C4-2B (cell line): ENCODE measurements around the gene STAB2.

Experiments
- H3K27ac ChIP-seq: fragments of 450-650 bp; 2 replicates; pipeline ENCODE4 v1.5.1; 2017
- CTCF ChIP-seq: fragments of 450-650 bp; conservative IDR thresholded peaks from 2 replicates; pipeline ENCODE4 v1.5.1; 2017; ENCODE audit warnings: mild to moderate bottlenecking
- ZFX ChIP-seq: fragments of 450-650 bp; IDR thresholded peaks from 2 replicates; pipeline ENCODE4 v1.6.1; 2017

The STAB2 gene

GRCh38 chr12:103813949-103814348 is 226.9 kb downstream of the STAB2 start:
- TF ChIP-seq CTCF, result no peak
- no peak for TF ChIP-seq ZFX
- H3K27ac ChIP-seq, result no peak overlapping the region

GRCh38 chr12:103814436-103814835 is 227.4 kb downstream of the STAB2 start:
- H3K27ac ChIP-seq, result no peak overlapping the region
- no peak for TF ChIP-seq CTCF
- no peak for TF ChIP-seq ZFX
